SK-N-SH treated with all-trans-retinoic acid at 6 μM for 48 hours (cell line): Measurements from ENCODE around the gene BPHL.

Source experiments
- ATAC-seq: fragments of 200-7000 bp; cut with Tn5 transposase; 3 replicates; pipeline ENCODE4 v1.9.1; 2020; ENCODE audit warnings: mild to moderate bottlenecking, moderate library complexity
- BACH2 ChIP-seq: fragments of 250-450 bp; sonication (Bioruptor Pico); IDR thresholded peaks from 2 replicates; pipeline ENCODE4 v1.9.0; 2021; ENCODE audit warnings: mild to moderate bottlenecking, borderline replicate concordance
- CSDC2 ChIP-seq: fragments of 250-450 bp; sonication (Bioruptor Pico); IDR thresholded peaks from 2 replicates; pipeline ENCODE4 v1.5.0; 2020; ENCODE audit warnings: mild to moderate bottlenecking, moderate library complexity
- CSRNP3 ChIP-seq: fragments of 250-450 bp; sonication (Bioruptor Pico); IDR thresholded peaks from 2 replicates; pipeline ENCODE4 v1.5.1; 2021; ENCODE audit warnings: mild to moderate bottlenecking, moderate library complexity
- ESRRG ChIP-seq: fragments of 250-450 bp; sonication (Bioruptor Pico); IDR thresholded peaks from 2 replicates; pipeline ENCODE4 v1.6.1; 2021; ENCODE audit warnings: mild to moderate bottlenecking
- GLIS3 ChIP-seq: fragments of 250-450 bp; sonication (Bioruptor Pico); IDR thresholded peaks from 2 replicates; pipeline ENCODE4 v1.5.0; 2020; ENCODE audit warnings: mild to moderate bottlenecking, moderate library complexity
- ISL1 ChIP-seq: fragments of 250-450 bp; sonication (Bioruptor Pico); IDR thresholded peaks from 2 replicates; pipeline ENCODE4 v2.1.2; 2022; ENCODE audit warnings: mild to moderate bottlenecking, moderate library complexity
- OSR1 ChIP-seq: fragments of 250-450 bp; sonication (Bioruptor Pico); IDR thresholded peaks from 2 replicates; pipeline ENCODE4 v1.8.0; 2022; ENCODE audit warnings: moderate library complexity, mild to moderate bottlenecking, inconsistent platforms
- PATZ1 ChIP-seq: fragments of 250-450 bp; sonication (Bioruptor Pico); IDR thresholded peaks from 2 replicates; pipeline ENCODE4 v1.8.0; 2020; ENCODE audit warnings: mild to moderate bottlenecking, moderate library complexity, borderline replicate concordance
- PPARA ChIP-seq: fragments of 250-450 bp; sonication (Bioruptor Pico); IDR thresholded peaks from 2 replicates; pipeline ENCODE4 v1.5.0; 2020; ENCODE audit warnings: mild to moderate bottlenecking, borderline replicate concordance
- RARB ChIP-seq: fragments of 250-450 bp; sonication (Bioruptor Pico); IDR thresholded peaks from 2 replicates; pipeline ENCODE4 v1.8.0; 2021; ENCODE audit warnings: mild to moderate bottlenecking, moderate library complexity
- SNAI2 ChIP-seq: fragments of 250-450 bp; sonication (Bioruptor Pico); IDR thresholded peaks from 2 replicates; pipeline ENCODE4 v1.5.0; 2020; ENCODE audit warnings: mild to moderate bottlenecking, moderate library complexity
- TCF4 ChIP-seq: fragments of 250-450 bp; sonication (Bioruptor Pico); IDR thresholded peaks from 2 replicates; pipeline ENCODE4 v1.8.0; 2021; ENCODE audit warnings: mild to moderate bottlenecking, moderate library complexity, borderline replicate concordance
- TSHZ2 ChIP-seq: fragments of 250-450 bp; sonication (Bioruptor Pico); IDR thresholded peaks from 2 replicates; pipeline ENCODE4 v1.5.0; 2020; ENCODE audit warnings: mild to moderate bottlenecking, moderate library complexity
- ZC3H10 ChIP-seq: fragments of 250-450 bp; sonication (Bioruptor Pico); IDR thresholded peaks from 2 replicates; pipeline ENCODE4 v1.5.1; 2021; ENCODE audit warnings: mild to moderate bottlenecking, moderate library complexity
- ZFP3 ChIP-seq: fragments of 250-450 bp; sonication (Bioruptor Pico); IDR thresholded peaks from 2 replicates; pipeline ENCODE4 v1.5.0; 2020; ENCODE audit warnings: mild to moderate bottlenecking, moderate library complexity
- ZFP30 ChIP-seq: fragments of 450-650 bp; formaldehyde crosslinking; IDR thresholded peaks from 2 replicates; pipeline ENCODE4 v1.5.0; 2022; ENCODE audit warnings: mild to moderate bottlenecking, moderate library complexity
- ZNF565 ChIP-seq: fragments of 450-650 bp; formaldehyde crosslinking; conservative IDR thresholded peaks from 2 replicates; pipeline ENCODE4 v1.5.0; 2020; ENCODE audit warnings: low read depth, mild to moderate bottlenecking, moderate library complexity
- ZNF70 ChIP-seq: fragments of 450-650 bp; formaldehyde crosslinking; IDR thresholded peaks from 2 replicates; pipeline ENCODE4 v1.5.0; 2020; ENCODE audit warnings: mild to moderate bottlenecking, moderate library complexity
- ZNF8 ChIP-seq: fragments of 450-650 bp; formaldehyde crosslinking; IDR thresholded peaks from 2 replicates; pipeline ENCODE4 v1.5.0; 2020; ENCODE audit warnings: mild to moderate bottlenecking, moderate library complexity

Gene BPHL

GRCh38 chr6:3086282-3086946, 32.1 kb upstream of the BPHL start (continued):
- no peak for TF ChIP-seq TSHZ2 (CRISPR knock-in tag)
- TF ChIP-seq OSR1 (CRISPR knock-in tag) = no peak
- no peak for TF ChIP-seq PATZ1
- TF ChIP-seq, all 23 proteins: peak for 0

- ATAC-seq = peak; percentile 44
- TF ChIP-seq ZNF70 (CRISPR knock-in tag) = no peak
Observed at GRCh38 chr6:3088446-3088845, 30.1 kb upstream of the BPHL start.

- ATAC-seq = no peak; the same call in 2 of the 3 replicates
- TF ChIP-seq RARB (CRISPR knock-in tag) (no peak), ZFP3 (CRISPR knock-in tag) (no peak), TCF4 (CRISPR knock-in tag) (no peak)
Observed at GRCh38 chr6:3088968-3089367, 29.5 kb upstream of the BPHL start.

GRCh38 chr6:3090013-3090412, 28.5 kb upstream of the BPHL start:
- no peak for TF ChIP-seq ISL1 (CRISPR knock-in tag)
- no peak for TF ChIP-seq ZC3H10 (CRISPR knock-in tag)
- no peak for TF ChIP-seq ESRRG
- no peak for TF ChIP-seq PPARA
- ATAC-seq = no peak

- no peak for ATAC-seq
- no peak for TF ChIP-seq ZFP30 (CRISPR knock-in tag)
- no peak for TF ChIP-seq GLIS3 (CRISPR knock-in tag)
Observed at GRCh38 chr6:3094815-3095214, 23.7 kb upstream of the BPHL start.

GRCh38 chr6:3102875-3103274, 15.6 kb upstream of the BPHL start:
- ATAC-seq = no peak

More at GRCh38 chr6:3102875-3103274, 15.6 kb upstream of the BPHL start:
- TF ChIP-seq RARB (CRISPR knock-in tag) (no peak), ZNF70 (CRISPR knock-in tag) (no peak), SNAI2 (no peak), CSDC2 (CRISPR knock-in tag) (no peak), ISL1 (CRISPR knock-in tag) (no peak), ZNF565 (CRISPR knock-in tag) (no peak), ZFP3 (CRISPR knock-in tag) (no peak), OSR1 (CRISPR knock-in tag) (no peak), ESRRG (no peak), ZNF8 (CRISPR knock-in tag) (no peak), BACH2 (CRISPR knock-in tag) (no peak), PATZ1 (no peak), ZFP30 (CRISPR knock-in tag) (no peak), GLIS3 (CRISPR knock-in tag) (no peak), TCF4 (CRISPR knock-in tag) (no peak), TSHZ2 (CRISPR knock-in tag) (no peak), CSRNP3 (CRISPR knock-in tag) (no peak)
